Fibroblast of lung (primary cell): ENCODE data around the gene SCRN2. TPM values are rescaled to one million over a fixed set of nuclear protein-coding genes. Genes with fewer than 3 reads are reported as not detected.

ENCODE experiments used
- DNase-seq, 2 donors: peaks; one replicate each; pipeline versions ENCODE4 v3.0.0 to v3.0.0-alpha.2; 2010; ENCODE audit warnings: low read depth in 2 of 2
- H2AFZ ChIP-seq: 2 replicates; pipeline ENCODE4 v1.5.1; 2012; ENCODE audit warnings: low read length, control low read depth, inconsistent platforms
- H3K27ac ChIP-seq: 2 replicates; pipeline ENCODE4 v1.5.1; 2011; ENCODE audit warnings: low read length, control low read depth; ENCODE audit not compliant: insufficient read depth
- H3K27me3 ChIP-seq: 2 replicates; pipeline ENCODE4 v1.5.1; 2011; ENCODE audit warnings: mild to moderate bottlenecking, low read length; ENCODE audit not compliant: control insufficient read depth, insufficient read depth
- H3K36me3 ChIP-seq: 2 replicates; pipeline ENCODE4 v1.5.1; 2011; ENCODE audit warnings: low read length; ENCODE audit not compliant: control insufficient read depth, insufficient read depth
- H3K4me1 ChIP-seq: 2 replicates; pipeline ENCODE4 v1.5.1; 2011; ENCODE audit warnings: low read length; ENCODE audit not compliant: control insufficient read depth, insufficient read depth; ENCODE audit errors: extremely low read depth
- H3K4me2 ChIP-seq: 2 replicates; pipeline ENCODE4 v1.5.1; 2011; ENCODE audit warnings: low read length, control low read depth; ENCODE audit not compliant: insufficient read depth; ENCODE audit errors: extremely low read depth
- H3K4me3 ChIP-seq, 4 experiments: fragments of 200-600 bp in 1 of 4; sonication (generic) in 1 of 4; replicated peaks in 1 of 4; 2 replicates each; pipeline ENCODE4 v1.5.1; 2011 to 2016; ENCODE audit warnings: low read length in 4 of 4, low read depth in 3 of 4, mild to moderate bottlenecking in 3 of 4, control low read depth in 2 of 4, inconsistent platforms in 1 of 4, mixed read lengths in 1 of 4; ENCODE audit not compliant: insufficient read depth in 1 of 4; ENCODE audit errors: control extremely low read depth in 1 of 4
- H3K79me2 ChIP-seq: 2 replicates; pipeline ENCODE4 v1.5.1; 2012; ENCODE audit warnings: mild to moderate bottlenecking, low read length, inconsistent platforms; ENCODE audit not compliant: control insufficient read depth, insufficient read depth
- H3K9ac ChIP-seq: 2 replicates; pipeline ENCODE4 v1.5.1; 2011; ENCODE audit warnings: mild to moderate bottlenecking, low read length, control low read depth; ENCODE audit not compliant: insufficient read depth
- H3K9me3 ChIP-seq: 2 replicates; pipeline ENCODE4 v1.5.1; 2012; ENCODE audit warnings: low read depth, low read length; ENCODE audit not compliant: control insufficient read depth, insufficient read depth
- H4K20me1 ChIP-seq: 2 replicates; pipeline ENCODE4 v1.5.1; 2011; ENCODE audit warnings: low read length; ENCODE audit not compliant: control insufficient read depth, insufficient read depth; ENCODE audit errors: extremely low read depth
- EZH2 ChIP-seq: IDR thresholded peaks from 2 replicates; pipeline ENCODE4 v1.5.1; 2012; ENCODE audit warnings: low read length, control low read depth, mild to moderate bottlenecking; ENCODE audit errors: missing control alignments
- polyA plus RNA-seq, 2 donors: library from polyadenylated mRNA; depleted of rRNA in 1 of 2; stranded (reverse) in 1 of 2; unstranded in 1 of 2; fragments of >200 nt; gene quantifications; 2 replicates each; pipeline ENCODE4 v1.2.1, GENCODE V29; 2011 to 2012; ENCODE audit warnings: missing spikeins in 1 of 2
- total RNA-seq: library from RNA; depleted of rRNA; stranded (reverse); fragments of >200 nt; gene quantifications from 2 replicates; pipeline ENCODE4 v1.2.1, GENCODE V29; 2014
- TF ChIP-seq, protein P1 (sequence below), 2 donors: IDR thresholded peaks in 1 of 2; conservative IDR thresholded peaks in 1 of 2; 1 replicate in 1 of 2; 2 replicates in 1 of 2; pipeline ENCODE4 v1.5.1; 2011 to 2012; ENCODE audit warnings: low read length in 2 of 2, control low read depth in 1 of 2, inconsistent platforms in 1 of 2, low read depth in 1 of 2, mild to moderate bottlenecking in 1 of 2

The SCRN2 gene
- total and polyA plus RNA-seq, 2 donors (not counting 1 experiment from before 2014, with no cell fraction given) = 10.6 to 40.8 TPM

DNA sequence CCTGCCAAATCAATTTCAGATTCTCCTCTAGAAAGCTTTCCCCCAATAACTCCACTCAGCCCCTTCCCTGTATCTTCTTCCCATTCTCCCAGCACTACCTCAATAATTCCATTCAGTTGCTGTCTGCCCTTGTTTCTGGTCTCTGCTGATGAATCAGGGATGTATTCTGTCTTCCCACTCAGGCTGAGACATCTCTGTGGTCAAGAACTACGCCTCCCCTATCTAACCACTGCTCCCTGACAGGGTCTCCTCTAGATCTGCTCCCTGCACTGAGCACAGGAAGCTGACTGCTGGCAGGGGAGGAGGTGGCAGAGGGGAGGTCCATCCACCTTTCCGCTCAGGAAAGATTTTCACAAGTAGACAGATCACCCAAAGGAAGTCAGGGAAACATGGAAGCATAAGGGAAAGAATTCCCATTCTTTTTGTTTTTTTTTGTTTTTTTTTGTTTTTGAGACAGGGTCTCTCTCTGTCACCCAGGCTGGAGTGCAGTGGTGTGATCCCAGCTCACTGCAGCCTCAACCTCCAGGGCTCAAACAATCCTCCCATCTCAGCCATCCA lies 38.0 kb upstream of the SCRN2 start:
- no peak overlapping the region for H3K27ac ChIP-seq

DNA sequence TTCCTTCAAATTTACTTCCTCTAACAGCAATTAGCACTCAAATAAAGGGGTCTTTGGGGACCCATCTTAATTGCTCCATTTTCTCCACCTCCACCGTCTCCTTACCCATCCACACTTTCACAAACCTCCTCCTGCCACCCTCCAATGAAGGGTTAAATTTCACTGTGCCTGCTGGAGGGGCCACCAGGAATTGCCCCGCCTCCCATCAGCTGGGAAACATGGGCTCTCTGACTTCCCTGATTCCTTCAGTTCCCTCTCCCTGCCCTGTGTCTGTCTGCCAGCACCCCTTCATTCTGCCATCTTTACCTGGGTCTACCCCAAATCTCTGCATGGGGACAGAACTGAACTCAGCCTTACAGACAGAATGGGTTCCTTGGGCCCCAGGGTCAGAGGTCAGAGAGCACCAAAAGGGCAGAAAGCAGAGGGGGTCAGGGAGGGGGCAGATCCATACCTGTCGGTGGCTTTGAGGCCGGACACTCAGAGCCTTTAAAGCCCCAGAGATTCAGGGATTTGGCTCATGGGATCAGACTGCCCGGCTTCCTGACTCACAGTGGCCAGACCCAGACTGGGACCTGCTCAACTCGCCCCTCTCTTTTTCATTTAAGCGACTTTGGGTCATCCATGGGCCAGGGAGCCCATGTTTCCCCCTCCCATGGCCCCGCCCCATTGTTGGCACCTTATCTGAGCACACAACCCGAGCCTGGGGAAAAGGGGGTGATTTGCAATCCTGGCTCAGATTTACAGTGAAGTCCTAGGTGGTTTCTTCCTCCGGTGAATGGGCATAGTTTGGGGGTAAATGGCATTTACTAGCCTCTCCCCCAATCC lies 37.3 kb upstream of the SCRN2 start:
- no peak overlapping the region for H3K4me2 ChIP-seq

More for the DNA sequence above, 38.0 kb upstream of the SCRN2 start:
- Histone ChIP-seq H4K20me1 (no peaks in the 10 kb centered on the region), H3K9me3 (no peaks in the 10 kb centered on the region), H3K27me3 (peaks cover 13% of the 10 kb centered on the region), H3K4me1 (peaks cover 2% of the 10 kb centered on the region), H3K4me3 (no peak overlapping the region), H2AFZ (no peak overlapping the region), H3K79me2 (no peaks in the 10 kb centered on the region), H3K9ac (no peak overlapping the region), H3K36me3 (no peaks in the 10 kb centered on the region), H3K4me2 (no peak overlapping the region)
- peak in 1 of 2 donors; percentile 87 for DNase-seq
- TF ChIP-seq, protein P1, sequence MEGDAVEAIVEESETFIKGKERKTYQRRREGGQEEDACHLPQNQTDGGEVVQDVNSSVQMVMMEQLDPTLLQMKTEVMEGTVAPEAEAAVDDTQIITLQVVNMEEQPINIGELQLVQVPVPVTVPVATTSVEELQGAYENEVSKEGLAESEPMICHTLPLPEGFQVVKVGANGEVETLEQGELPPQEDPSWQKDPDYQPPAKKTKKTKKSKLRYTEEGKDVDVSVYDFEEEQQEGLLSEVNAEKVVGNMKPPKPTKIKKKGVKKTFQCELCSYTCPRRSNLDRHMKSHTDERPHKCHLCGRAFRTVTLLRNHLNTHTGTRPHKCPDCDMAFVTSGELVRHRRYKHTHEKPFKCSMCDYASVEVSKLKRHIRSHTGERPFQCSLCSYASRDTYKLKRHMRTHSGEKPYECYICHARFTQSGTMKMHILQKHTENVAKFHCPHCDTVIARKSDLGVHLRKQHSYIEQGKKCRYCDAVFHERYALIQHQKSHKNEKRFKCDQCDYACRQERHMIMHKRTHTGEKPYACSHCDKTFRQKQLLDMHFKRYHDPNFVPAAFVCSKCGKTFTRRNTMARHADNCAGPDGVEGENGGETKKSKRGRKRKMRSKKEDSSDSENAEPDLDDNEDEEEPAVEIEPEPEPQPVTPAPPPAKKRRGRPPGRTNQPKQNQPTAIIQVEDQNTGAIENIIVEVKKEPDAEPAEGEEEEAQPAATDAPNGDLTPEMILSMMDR (conservative IDR thresholded peaks at IDR 0.05 in 1 of 2, IDR thresholded peaks at IDR 0.05 in 1 of 2; ENCODE audit: low read depth in 1 of 2, low read length in 2 of 2) = no peak
- no peak for TF ChIP-seq EZH2

More for the DNA sequence above, 37.3 kb upstream of the SCRN2 start:
- no peaks in the 10 kb centered on the region for H3K79me2 ChIP-seq
- no peak overlapping the region for H3K9ac ChIP-seq
- no peak for TF ChIP-seq EZH2
- TF ChIP-seq, protein P1 (conservative IDR thresholded peaks at IDR 0.05 in 1 of 2, IDR thresholded peaks at IDR 0.05 in 1 of 2; ENCODE audit: low read depth in 1 of 2, low read length in 2 of 2) = no peak
- H3K27ac ChIP-seq = no peak overlapping the region
- H2AFZ ChIP-seq = no peak overlapping the region
- H4K20me1 ChIP-seq = no peaks in the 10 kb centered on the region
- H3K4me1 ChIP-seq = peaks cover 2% of the 10 kb centered on the region
- H3K4me3 ChIP-seq = no peak overlapping the region
- no peaks in the 10 kb centered on the region for H3K36me3 ChIP-seq
- H3K9me3 ChIP-seq = no peaks in the 10 kb centered on the region
- peak in 1 of 2 donors; percentile 48 for DNase-seq
- H3K27me3 ChIP-seq = peaks cover 15% of the 10 kb centered on the region
